ENCODE results near the gene LEF1.
A peak's percentile ranks its signal among the peaks of the same experiment; 100 is the strongest.

Gene LEF1

GRCh38 chr4:108168671-108169523, at the start of gene LEF1:
LEF1 (minus strand) TSS chr4:108168932; CDS start chr4:108167767, 1,165 bp downstream.
- Histone ChIP-seq H3K27me3 (ENCODE audit: insufficient read depth, low read depth) (peaks cover 13% of the 10 kb centered on the region), H3K4me3 (IDR thresholded peaks at IDR 0.05; ENCODE audit: insufficient read depth, low read depth, low read length) (no peak within 1 kb of the TSS), H3K9ac (peak within 1 kb of the TSS; percentile 67), H3K4me1 (ENCODE audit: low read depth, poor library complexity, severe bottlenecking) (peaks cover 25% of the 10 kb centered on the region), H2AFZ (ENCODE audit: low read depth) (peak within 1 kb of the TSS; percentile 95), H3K27ac (peak within 1 kb of the TSS; percentile 52), H3K79me2 (ENCODE audit: insufficient read depth, low read depth) (peaks cover 19% of the 10 kb centered on the region), H3K36me3 (ENCODE audit: insufficient read depth) (no peaks in the 10 kb centered on the region), H3K4me2 (peak within 1 kb of the TSS; percentile 82), H4K20me1 (ENCODE audit: insufficient read depth) (no peaks in the 10 kb centered on the region)
- TF ChIP-seq, protein P1, sequence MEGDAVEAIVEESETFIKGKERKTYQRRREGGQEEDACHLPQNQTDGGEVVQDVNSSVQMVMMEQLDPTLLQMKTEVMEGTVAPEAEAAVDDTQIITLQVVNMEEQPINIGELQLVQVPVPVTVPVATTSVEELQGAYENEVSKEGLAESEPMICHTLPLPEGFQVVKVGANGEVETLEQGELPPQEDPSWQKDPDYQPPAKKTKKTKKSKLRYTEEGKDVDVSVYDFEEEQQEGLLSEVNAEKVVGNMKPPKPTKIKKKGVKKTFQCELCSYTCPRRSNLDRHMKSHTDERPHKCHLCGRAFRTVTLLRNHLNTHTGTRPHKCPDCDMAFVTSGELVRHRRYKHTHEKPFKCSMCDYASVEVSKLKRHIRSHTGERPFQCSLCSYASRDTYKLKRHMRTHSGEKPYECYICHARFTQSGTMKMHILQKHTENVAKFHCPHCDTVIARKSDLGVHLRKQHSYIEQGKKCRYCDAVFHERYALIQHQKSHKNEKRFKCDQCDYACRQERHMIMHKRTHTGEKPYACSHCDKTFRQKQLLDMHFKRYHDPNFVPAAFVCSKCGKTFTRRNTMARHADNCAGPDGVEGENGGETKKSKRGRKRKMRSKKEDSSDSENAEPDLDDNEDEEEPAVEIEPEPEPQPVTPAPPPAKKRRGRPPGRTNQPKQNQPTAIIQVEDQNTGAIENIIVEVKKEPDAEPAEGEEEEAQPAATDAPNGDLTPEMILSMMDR (conservative IDR thresholded peaks at IDR 0.05; ENCODE audit: low read depth, low read length) = no peak

DNA sequence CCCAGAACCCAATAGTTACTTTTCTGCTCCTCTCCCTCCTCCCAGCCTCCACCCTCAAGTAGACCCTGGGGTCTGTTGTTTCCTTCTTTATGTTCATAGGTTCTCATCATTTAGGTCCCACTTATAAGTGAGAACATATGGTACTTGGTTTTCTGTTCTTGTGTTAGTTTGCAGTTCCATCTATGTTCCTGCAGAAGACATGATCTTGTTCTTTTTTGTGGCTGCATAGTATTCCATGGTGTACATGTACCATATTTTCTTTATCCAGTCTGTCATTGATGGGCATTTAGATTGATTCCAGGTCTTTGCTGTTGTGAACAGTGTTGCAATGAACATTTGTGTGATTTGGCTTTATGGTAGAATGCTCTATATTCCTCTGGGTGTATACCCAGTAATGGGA, 47.8 kb upstream of the LEF1 start:
- no peak overlapping the region for H3K4me2 ChIP-seq
- H3K79me2 ChIP-seq (ENCODE audit: insufficient read depth, low read depth) = no peaks in the 10 kb centered on the region
- H2AFZ ChIP-seq (ENCODE audit: low read depth) = no peak overlapping the region
- H3K4me3 ChIP-seq (IDR thresholded peaks at IDR 0.05; ENCODE audit: insufficient read depth, low read depth, low read length) = no peak overlapping the region
- H3K9ac ChIP-seq = no peak overlapping the region
- TF ChIP-seq, protein P1 (conservative IDR thresholded peaks at IDR 0.05; ENCODE audit: low read depth, low read length) = no peak
- no peak overlapping the region for H3K27ac ChIP-seq
- no peaks in the 10 kb centered on the region for H4K20me1 ChIP-seq (ENCODE audit: insufficient read depth)
- H3K36me3 ChIP-seq (ENCODE audit: insufficient read depth) = no peaks in the 10 kb centered on the region
- no peaks in the 10 kb centered on the region for H3K27me3 ChIP-seq (ENCODE audit: insufficient read depth, low read depth)
- H3K4me1 ChIP-seq (ENCODE audit: low read depth, poor library complexity, severe bottlenecking) = no peaks in the 10 kb centered on the region

GRCh38 chr4:108215055-108215454, 46.3 kb upstream of the LEF1 start:
- no peaks in the 10 kb centered on the region for H3K36me3 ChIP-seq (ENCODE audit: insufficient read depth)

GRCh38 chr4:108213723-108214122, 45.0 kb upstream of the LEF1 start:
- Histone ChIP-seq H3K79me2 (ENCODE audit: insufficient read depth, low read depth) (no peaks in the 10 kb centered on the region), H3K36me3 (ENCODE audit: insufficient read depth) (no peaks in the 10 kb centered on the region), H3K27ac (no peak overlapping the region), H2AFZ (ENCODE audit: low read depth) (no peak overlapping the region), H3K27me3 (ENCODE audit: insufficient read depth, low read depth) (no peaks in the 10 kb centered on the region), H3K9ac (no peak overlapping the region), H3K4me3 (IDR thresholded peaks at IDR 0.05; ENCODE audit: insufficient read depth, low read depth, low read length) (no peak overlapping the region), H4K20me1 (ENCODE audit: insufficient read depth) (no peaks in the 10 kb centered on the region), H3K4me1 (ENCODE audit: low read depth, poor library complexity, severe bottlenecking) (no peaks in the 10 kb centered on the region), H3K4me2 (no peak overlapping the region)
- TF ChIP-seq, protein P1 (conservative IDR thresholded peaks at IDR 0.05; ENCODE audit: low read depth, low read length) = no peak

More at GRCh38 chr4:108215055-108215454, 46.3 kb upstream of the LEF1 start:
- TF ChIP-seq, protein P1 (conservative IDR thresholded peaks at IDR 0.05; ENCODE audit: low read depth, low read length) = no peak
- Histone ChIP-seq H3K27ac (no peak overlapping the region), H3K27me3 (ENCODE audit: insufficient read depth, low read depth) (no peaks in the 10 kb centered on the region), H3K4me2 (no peak overlapping the region), H2AFZ (ENCODE audit: low read depth) (no peak overlapping the region), H4K20me1 (ENCODE audit: insufficient read depth) (no peaks in the 10 kb centered on the region), H3K9ac (no peak overlapping the region), H3K4me1 (ENCODE audit: low read depth, poor library complexity, severe bottlenecking) (no peaks in the 10 kb centered on the region), H3K4me3 (IDR thresholded peaks at IDR 0.05; ENCODE audit: insufficient read depth, low read depth, low read length) (no peak overlapping the region), H3K79me2 (ENCODE audit: insufficient read depth, low read depth) (no peaks in the 10 kb centered on the region)

All from KMS-11 (cell line).